KOPT-K1 (cell line): Measurements from ENCODE around the gene ACOX2.

ENCODE experiments used
- H3K27ac ChIP-seq: fragments of 200-600 bp; sonication (generic); 2 replicates; pipeline ENCODE4 v1.5.1; 2016; ENCODE audit warnings: antibody characterized with exemption, mild to moderate bottlenecking, low read depth, low read length; ENCODE audit not compliant: poor library complexity, severe bottlenecking
- H3K36me3 ChIP-seq: fragments of 200-600 bp; sonication (generic); 2 replicates; pipeline ENCODE4 v1.5.1; 2017; ENCODE audit warnings: antibody characterized with exemption, mild to moderate bottlenecking, low read length, moderate library complexity; ENCODE audit not compliant: insufficient read depth
- H3K9me3 ChIP-seq: fragments of 200-600 bp; sonication (generic); 2 replicates; pipeline ENCODE4 v1.5.1; 2017; ENCODE audit warnings: antibody characterized with exemption, low read length, mild to moderate bottlenecking; ENCODE audit not compliant: insufficient read depth, poor library complexity, severe bottlenecking

Gene ACOX2

GRCh38 chr3:58536501-58537411 lies at the start of gene ACOX2:
ACOX2 (minus strand) TSS chr3:58537190; CDS start chr3:58535106, 2,084 bp downstream.
- Histone ChIP-seq H3K9me3 (no peaks in the 10 kb centered on the region), H3K27ac (no peak within 1 kb of the TSS), H3K36me3 (no peaks in the 10 kb centered on the region)

- no peaks in the 10 kb centered on the region for H3K9me3 ChIP-seq
- H3K36me3 ChIP-seq = no peaks in the 10 kb centered on the region
- H3K27ac ChIP-seq = no peak overlapping the region
These were observed 49.0 kb upstream of the ACOX2 start for GRCh38 chr3:58585994-58586393.

- Histone ChIP-seq H3K9me3 (no peaks in the 10 kb centered on the region), H3K27ac (no peak overlapping the region), H3K36me3 (no peaks in the 10 kb centered on the region)
These were observed 48.2 kb upstream of the ACOX2 start for GRCh38 chr3:58585005-58585786.

- H3K27ac ChIP-seq = no peak overlapping the region
- no peaks in the 10 kb centered on the region for H3K9me3 ChIP-seq
- H3K36me3 ChIP-seq = no peaks in the 10 kb centered on the region
These were observed 47.7 kb upstream of the ACOX2 start for GRCh38 chr3:58584690-58585004.

- H3K36me3 ChIP-seq = no peaks in the 10 kb centered on the region
- H3K27ac ChIP-seq = no peak overlapping the region
- H3K9me3 ChIP-seq = no peaks in the 10 kb centered on the region
These were observed 44.5 kb upstream of the ACOX2 start for GRCh38 chr3:58581328-58582091.

GRCh38 chr3:58580826-58581327 lies 43.9 kb upstream of the ACOX2 start:
- Histone ChIP-seq H3K27ac (no peak overlapping the region), H3K36me3 (no peaks in the 10 kb centered on the region), H3K9me3 (no peaks in the 10 kb centered on the region)

- Histone ChIP-seq H3K27ac (no peak overlapping the region), H3K9me3 (no peaks in the 10 kb centered on the region), H3K36me3 (no peaks in the 10 kb centered on the region)
These were observed 41.9 kb upstream of the ACOX2 start for GRCh38 chr3:58578873-58579272.

GRCh38 chr3:58577269-58577821 lies 40.4 kb upstream of the ACOX2 start, which contains the start of gene FAM107A:
FAM107A (minus strand) TSS chr3:58577391; CDS start chr3:58569860, 7,531 bp downstream.
- no peaks in the 10 kb centered on the region for H3K9me3 ChIP-seq
- no peak within 1 kb of the TSS for H3K27ac ChIP-seq
- H3K36me3 ChIP-seq = no peaks in the 10 kb centered on the region

GRCh38 chr3:58576716-58577115 lies 39.7 kb upstream of the ACOX2 start:
- Histone ChIP-seq H3K27ac (no peak overlapping the region), H3K36me3 (no peaks in the 10 kb centered on the region), H3K9me3 (no peaks in the 10 kb centered on the region)

- Histone ChIP-seq H3K27ac (no peak overlapping the region), H3K36me3 (no peaks in the 10 kb centered on the region)
These were observed 39.1 kb upstream of the ACOX2 start for GRCh38 chr3:58575971-58576652.

GRCh38 chr3:58574682-58575081 lies 37.7 kb upstream of the ACOX2 start:
- H3K27ac ChIP-seq = no peak overlapping the region
- no peaks in the 10 kb centered on the region for H3K36me3 ChIP-seq

More at GRCh38 chr3:58575971-58576652, 39.1 kb upstream of the ACOX2 start:
- H3K9me3 ChIP-seq = no peaks in the 10 kb centered on the region

GRCh38 chr3:58574106-58574505 lies 37.1 kb upstream of the ACOX2 start:
- H3K36me3 ChIP-seq = no peaks in the 10 kb centered on the region
- no peak overlapping the region for H3K27ac ChIP-seq

More at GRCh38 chr3:58574682-58575081, 37.7 kb upstream of the ACOX2 start:
- H3K9me3 ChIP-seq = no peaks in the 10 kb centered on the region

GRCh38 chr3:58573640-58574039 lies 36.6 kb upstream of the ACOX2 start:
- Histone ChIP-seq H3K27ac (no peak overlapping the region), H3K36me3 (no peaks in the 10 kb centered on the region), H3K9me3 (no peaks in the 10 kb centered on the region)

More at GRCh38 chr3:58574106-58574505, 37.1 kb upstream of the ACOX2 start:
- no peaks in the 10 kb centered on the region for H3K9me3 ChIP-seq

GRCh38 chr3:58572634-58573230 lies 35.7 kb upstream of the ACOX2 start:
- H3K9me3 ChIP-seq = no peaks in the 10 kb centered on the region
- no peak overlapping the region for H3K27ac ChIP-seq
- no peaks in the 10 kb centered on the region for H3K36me3 ChIP-seq
